HG03097 (cell line): Measurements from ENCODE around the gene PEAR1.
"Not testable (repeated sequence)": the region's sequence is repeated elsewhere in the genome, so short reads cannot be mapped to it uniquely, and the experiment has no call there.

ENCODE experiments used
- ATAC-seq: cut with Tn5 transposase; IDR thresholded peaks from one replicate; pipeline ENCODE4 v1.9.1; 2021; ENCODE audit not compliant: unreplicated experiment, low FRiP score

PEAR1 gene

GRCh38 chr1:156914440-156914856 is 20.9 kb downstream of the PEAR1 start:
- ATAC-seq, result no peak

- no peak for ATAC-seq
These were observed 26.9 kb downstream of the PEAR1 start, which contains the start of gene LRRC71 for GRCh38 chr1:156920233-156921052. LRRC71 (plus strand) TSS chr1:156920632; CDS start chr1:156920804, 172 bp downstream.

DNA sequence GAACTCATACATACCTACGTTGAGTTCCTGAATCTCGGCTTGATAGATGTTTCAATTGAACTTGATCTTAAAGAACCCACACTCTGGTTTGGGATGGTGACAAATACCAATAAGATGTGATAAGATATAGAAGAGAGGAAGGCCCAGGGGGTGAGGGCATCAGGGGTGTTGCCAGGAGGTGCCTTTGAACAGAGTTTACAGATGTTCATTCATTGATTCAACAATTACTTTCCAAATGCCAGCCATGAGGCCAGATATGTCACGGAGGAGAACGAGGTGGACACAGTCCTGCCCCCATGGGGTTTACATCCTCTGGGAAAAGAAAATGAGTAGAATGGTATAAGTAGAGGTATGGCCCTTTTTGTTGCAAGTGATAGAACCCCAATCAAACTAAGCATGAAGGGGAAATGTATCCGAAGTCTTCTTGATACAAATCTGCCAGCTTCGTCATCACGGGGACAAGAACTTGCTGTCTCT is 27.6 kb downstream of the PEAR1 start:
- no peak for ATAC-seq

GRCh38 chr1:156922986-156923669 is 29.6 kb downstream of the PEAR1 start:
- ATAC-seq, result no peak

DNA sequence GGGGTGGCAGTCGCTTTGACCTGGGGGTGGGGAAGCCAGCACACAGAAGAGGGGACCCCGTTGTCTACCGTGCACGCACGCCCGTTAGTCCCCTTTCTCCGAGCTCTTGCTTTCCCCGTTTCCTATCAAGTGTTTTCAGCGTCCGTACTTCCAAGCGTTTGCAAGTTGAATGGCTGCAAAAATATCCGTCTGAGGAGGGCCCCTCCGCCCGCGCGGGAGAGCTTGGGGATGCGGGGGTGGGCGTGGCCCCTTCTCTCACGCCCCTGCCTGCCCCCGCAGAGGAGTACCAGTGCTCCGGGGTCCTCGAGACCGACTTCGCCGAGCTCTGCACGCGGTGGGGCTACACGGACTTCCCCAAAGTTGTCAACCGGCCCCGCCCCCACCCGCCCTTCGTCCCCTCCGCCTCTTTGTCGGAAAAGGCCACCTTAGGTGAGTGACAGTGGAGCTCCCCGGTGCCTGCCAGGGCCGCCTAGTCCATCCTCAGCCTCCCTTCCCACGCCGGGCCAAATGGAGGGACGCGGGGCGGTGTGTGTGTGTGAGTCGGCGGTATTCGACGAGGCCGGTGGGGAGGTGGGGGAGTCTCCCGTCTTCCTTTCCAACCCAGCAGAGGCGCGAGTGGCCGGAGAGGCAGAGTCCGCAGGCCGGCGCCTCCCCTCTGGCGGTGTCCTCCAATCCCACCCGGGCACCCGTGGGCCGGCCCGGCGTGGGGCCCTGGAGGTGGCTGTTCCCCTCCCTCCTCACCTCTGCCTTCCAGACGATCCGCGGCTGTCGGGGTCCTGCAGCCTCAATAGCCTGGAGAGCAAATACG is 30.4 kb downstream of the PEAR1 start:
- ATAC-seq, result no peak

DNA sequence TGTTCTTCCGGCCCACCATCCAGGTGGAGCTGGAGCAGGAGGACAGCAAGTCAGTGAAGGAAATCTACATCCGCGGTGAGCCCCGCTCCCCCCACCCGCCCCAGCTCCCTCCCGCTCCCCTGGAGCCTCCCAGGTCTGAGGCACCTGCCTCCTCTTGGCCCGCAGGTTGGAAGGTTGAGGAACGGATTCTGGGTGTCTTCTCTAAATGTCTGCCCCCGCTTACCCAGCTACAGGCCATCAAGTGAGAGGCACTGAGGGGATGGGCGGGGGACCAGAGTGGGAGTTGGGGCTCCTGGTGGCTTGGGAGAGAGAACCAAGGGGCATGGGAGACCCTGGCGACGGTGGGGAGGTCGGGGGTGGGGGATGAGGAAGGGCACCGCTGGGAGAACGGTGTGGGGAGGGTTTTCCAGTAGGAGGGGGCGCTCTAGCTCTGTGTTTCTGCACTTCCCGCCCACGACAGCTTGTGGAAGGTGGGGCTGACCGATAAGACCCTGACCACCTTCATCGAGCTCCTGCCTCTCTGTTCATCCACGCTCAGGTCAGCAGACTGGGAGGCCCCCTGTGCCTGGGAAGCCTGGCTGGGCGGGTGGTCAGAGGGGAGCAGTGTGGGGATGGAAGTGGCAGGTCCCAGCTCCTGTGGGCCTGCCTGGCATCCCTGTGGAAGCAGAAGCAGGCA is 31.1 kb downstream of the PEAR1 start:
- ATAC-seq, result no peak

DNA sequence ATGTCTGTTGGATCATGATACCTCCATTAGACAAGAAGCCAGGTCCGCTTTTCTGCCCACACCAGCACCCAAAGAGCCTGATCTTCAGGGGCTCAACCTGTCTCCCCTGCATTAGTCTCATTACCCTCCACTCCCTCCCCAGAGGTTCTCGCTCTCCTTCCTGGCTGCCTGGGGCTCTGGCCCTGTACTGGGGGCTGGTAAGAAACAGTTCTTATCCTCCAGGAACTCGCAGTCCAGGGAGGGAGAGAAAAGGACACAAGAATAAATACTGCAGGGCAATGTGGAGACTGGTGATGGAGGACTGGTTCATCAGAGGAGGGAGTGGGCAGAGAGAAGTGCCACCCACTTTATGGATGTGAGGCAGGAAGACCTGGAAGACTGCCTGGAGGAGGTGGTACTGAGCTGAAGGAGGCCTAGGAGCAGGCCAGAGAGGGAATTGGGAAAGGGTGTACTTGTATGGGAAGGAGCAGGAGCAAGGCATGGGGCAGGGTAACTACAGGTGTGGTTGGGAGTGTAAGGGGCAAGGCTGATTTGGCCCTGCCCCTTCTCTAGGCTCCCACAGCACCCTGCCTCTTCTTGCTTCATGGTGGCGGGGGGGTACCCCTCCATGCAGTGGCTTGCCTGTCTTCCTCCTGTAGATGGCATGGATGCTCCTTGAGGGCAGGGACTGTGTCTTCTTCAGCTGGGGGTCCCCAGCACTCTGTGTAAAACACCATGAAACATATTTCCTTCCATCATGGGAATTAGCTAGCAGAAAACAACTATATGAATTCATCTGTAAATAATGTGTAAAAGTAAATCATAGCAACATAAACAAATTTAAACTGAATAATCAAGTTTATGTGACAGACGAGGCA is 31.9 kb downstream of the PEAR1 start:
- ATAC-seq, result no peak

DNA sequence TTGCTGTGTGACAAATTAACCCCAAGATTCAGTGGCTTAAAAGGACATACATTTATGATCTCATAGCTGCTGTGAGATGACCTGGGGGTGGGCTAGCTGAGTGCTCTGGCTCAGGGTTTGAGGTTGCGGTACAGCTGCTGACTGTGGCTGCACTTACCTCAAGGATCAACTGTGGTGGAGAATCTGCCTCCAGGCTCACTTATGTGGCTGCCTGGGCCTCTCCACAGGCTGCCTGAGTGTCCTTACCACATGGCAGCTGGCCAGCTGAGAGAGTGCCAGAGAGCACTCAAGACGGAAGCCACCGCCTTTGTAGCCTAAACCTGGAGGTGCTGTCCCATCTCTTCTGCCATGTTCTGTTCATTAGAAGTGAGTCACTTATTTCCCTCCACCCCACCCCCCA is 32.7 kb downstream of the PEAR1 start:
- ATAC-seq, result no peak

DNA sequence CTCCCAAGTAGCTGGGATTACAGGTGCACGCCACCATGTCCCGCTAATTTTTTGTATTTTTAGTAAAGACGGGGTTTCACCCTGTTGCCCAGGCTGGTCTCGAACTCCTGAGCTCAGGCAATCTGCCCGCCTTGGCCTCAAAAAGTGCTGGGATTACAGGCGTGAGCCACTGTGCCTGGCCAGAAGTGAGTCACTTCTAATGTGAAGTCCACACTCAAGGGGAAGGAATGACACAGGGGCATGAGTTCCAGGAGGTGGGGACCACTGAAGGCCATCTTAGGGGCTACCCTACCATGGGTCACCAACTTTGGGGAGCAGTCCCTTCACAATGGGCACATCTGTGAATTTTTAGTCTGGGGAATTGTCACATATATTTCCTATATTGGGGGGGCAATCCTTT is 33.2 kb downstream of the PEAR1 start:
- ATAC-seq, result not testable (repeated sequence)

DNA sequence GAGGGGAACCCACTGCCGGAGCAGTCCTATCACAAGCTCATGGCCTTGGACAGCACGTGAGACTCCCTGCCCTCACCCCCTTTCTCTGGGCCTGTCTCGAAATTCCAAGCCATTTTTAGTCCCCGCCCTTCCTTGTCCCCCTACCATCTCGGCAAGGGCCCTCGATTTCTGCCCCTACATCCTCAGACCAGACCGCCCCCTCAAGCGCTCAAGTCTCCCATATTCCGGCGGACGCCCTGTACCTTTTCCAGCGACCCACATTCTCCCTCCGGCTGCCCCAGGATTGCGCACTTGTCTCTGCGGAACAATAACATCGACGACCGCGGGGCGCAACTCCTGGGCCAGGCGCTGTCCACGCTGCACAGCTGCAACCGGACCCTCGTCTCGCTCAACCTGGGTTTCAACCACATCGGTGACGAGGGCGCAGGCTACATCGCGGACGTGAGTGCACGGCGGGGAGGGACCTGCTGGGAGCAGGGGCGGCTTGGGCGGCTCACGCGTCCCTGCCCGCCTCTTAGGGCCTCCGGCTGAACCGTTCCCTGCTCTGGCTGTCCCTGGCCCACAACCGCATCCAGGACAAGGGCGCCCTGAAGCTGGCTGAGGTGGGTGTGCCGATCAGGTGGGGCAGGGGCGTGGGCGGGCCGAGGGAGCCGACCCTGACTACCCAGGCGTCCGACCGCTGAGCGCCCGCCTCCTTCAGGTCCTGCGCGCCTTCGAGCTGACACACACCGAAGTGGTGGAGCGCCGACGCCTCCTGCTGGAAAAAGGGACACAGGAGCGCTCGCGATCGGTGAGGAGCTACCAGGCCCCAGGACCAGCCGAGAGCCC is 33.9 kb downstream of the PEAR1 start:
- no peak for ATAC-seq

- ATAC-seq, result no peak
These were observed 34.6 kb downstream of the PEAR1 start for GRCh38 chr1:156928043-156928602.

DNA sequence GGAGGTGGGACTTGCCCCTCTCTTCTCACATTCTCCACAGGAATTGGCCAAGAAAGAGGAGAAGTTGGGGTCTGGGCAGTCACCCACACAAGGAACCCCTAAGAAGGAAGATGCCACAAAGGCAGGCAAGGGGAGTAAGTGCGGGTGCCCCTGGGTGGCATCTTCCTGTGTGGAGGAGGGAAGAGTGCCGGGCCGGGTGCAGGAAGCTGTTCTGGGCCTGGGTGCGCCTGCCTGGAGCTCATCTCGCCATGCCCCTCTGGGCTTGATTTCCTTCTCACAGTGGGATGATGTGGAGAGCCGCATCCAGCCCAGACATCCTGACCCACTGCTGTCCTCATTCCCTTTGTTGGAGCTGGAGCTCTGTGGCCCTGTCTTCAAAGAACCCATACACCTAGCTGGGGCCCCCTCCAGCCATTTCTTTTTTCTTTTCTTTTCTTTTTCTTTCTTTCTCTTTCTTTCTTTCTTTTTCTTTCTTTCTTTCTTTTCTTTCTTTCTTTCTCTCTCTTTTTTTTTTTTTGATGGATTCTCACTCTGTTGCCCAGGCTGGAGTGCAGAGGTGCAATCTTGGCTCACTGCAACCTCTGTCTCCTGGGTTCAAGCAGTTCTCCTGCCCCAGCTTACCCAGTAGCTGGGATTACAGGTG is 36.2 kb downstream of the PEAR1 start:
- no peak for ATAC-seq

GRCh38 chr1:156930483-156930882 is 37.0 kb downstream of the PEAR1 start:
- ATAC-seq, result no peak

DNA sequence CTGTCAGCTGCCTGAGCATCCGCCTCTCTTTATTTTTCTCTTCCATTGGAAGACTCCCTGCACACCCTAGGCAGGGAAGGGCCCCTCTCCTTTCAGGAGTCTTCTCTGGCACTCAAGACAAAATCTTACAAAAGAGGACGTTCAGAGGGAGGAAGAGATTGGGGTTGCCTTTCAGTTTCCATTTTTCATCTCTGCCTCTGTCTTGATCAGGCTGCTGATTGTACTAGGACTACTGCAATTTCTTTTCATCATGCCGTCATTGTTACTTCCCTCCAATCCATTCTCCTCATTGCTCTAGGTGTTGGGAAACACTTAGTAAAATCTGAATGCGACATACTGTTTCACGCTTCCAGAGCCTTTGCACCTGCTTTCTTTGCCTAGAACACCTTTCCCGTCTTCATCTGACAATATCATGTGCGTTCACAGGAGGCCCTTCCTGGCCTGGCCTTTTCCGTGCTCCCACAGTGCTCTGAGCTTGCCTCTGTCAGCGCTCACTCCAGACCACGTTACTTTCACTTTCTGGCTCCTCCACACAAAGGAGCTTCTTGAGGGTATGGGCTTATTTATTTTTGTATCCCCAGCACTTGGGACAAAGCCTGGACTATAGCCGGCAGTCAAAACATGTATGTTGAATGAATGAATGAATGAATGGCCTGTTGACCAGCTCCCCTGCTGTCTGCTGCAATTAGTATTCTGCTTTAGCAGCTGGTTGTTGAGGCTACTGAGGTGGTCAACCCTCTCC is 37.9 kb downstream of the PEAR1 start:
- no peak for ATAC-seq

DNA sequence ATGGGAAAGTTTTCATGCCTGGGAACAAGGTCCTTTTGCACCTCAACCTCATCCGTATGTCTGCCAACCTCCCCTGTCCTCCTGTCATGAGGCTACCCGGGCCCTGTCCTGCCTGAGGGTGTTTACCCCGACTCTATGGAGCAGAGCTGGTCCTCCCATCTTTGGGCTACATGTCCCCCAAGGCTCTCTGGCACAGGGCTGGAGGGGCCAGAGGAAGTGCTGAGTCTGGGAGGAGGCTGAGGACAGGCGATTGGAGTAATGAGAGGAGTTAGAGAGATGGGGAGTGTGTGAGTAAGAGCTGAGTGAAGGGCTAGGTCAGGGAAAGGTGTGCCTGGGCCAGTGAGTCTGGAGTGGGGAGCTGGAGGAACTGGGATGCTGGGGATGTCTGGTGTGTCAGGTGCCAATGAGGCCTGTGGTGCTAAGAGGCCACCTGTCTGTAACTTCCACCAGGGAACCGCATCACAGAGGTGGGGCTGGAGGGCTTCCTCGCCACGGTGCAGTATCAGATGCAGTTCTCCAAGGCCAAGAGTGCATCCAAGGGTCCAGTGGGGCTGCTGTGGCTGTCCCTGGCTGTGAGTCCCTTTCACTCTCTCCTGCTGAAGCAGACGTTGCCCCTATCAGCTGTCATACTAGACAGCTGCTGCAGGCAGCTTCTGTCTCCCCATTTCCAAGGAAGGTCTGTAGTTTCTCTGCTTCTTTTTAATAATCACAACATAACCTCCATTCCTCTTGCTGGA is 38.6 kb downstream of the PEAR1 start:
- no peak for ATAC-seq

DNA sequence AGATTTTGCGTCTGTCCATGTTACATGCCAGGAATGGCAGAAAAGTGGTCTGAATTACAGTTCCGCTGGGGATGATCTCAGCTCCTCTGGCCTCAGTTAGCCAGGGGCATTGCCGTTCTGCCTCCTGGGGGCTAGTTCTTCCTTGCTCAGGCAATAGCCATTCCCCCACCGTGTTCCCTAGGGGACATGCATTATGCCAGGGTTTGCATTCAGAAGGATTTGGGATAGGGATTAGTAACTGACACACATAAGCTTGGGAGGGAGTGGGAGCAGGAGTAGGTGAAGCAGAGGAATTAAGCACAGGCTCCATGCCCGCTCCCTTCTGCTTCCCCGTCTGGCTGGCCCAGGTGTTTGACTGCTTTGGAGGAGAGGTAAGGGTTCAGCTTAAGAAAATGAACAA is 39.6 kb downstream of the PEAR1 start:
- no peak for ATAC-seq
